H1 (cell line): ENCODE measurements around the gene TMEM220. TPM values are rescaled to one million over a fixed set of nuclear protein-coding genes. Genes with fewer than 3 reads are reported as not detected.

Source experiments
- CTCF ChIA-PET: fragments of 300-600 bp; sonication (Branson Sonifier 250); formaldehyde crosslinking; loops from one replicate; lab custom pipeline; 2021; ENCODE audit not compliant: partially characterized antibody; lab: Charles Lee
- POLR2A ChIA-PET: fragments of 300-600 bp; sonication (Branson Sonifier 250); formaldehyde crosslinking; loops from one replicate; lab custom pipeline; 2021; ENCODE audit warnings: inconsistent platforms; ENCODE audit not compliant: partially characterized antibody; lab: Charles Lee
- DNase-seq, 2 experiments: peaks; one replicate each; pipeline versions ENCODE4 v3.0.0 to v3.0.0-alpha.2; 2010 to 2022; ENCODE audit warnings: low spot score in 2 of 2, low read depth in 1 of 2, mixed read lengths in 1 of 2
- FAIRE-seq: peaks from 2 replicates; lab custom pipeline; 2011; peaks lifted over from hg19 to GRCh38; lab: Jason Lieb, UNC
- H2AFZ ChIP-seq: 2 replicates; pipeline ENCODE4 v1.8.1; 2012; ENCODE audit warnings: low read length, inconsistent platforms
- H2AK5ac ChIP-seq: 2 replicates; pipeline ENCODE4 v1.6.1; 2013; ENCODE audit warnings: low read depth, low read length
- H2BK120ac ChIP-seq: replicated peaks from 2 replicates; pipeline ENCODE3; 2013; ENCODE audit warnings: low read depth, low read length, inconsistent platforms
- H2BK12ac ChIP-seq: 2 replicates; pipeline ENCODE4 v1.6.1; 2013; ENCODE audit warnings: low read depth, low read length
- H2BK15ac ChIP-seq: 2 replicates; pipeline ENCODE4 v1.6.1; 2013; ENCODE audit warnings: low read length
- H2BK20ac ChIP-seq: 2 replicates; pipeline ENCODE4 v1.6.1; 2013; ENCODE audit warnings: low read length
- H2BK5ac ChIP-seq: 2 replicates; pipeline ENCODE4 v1.6.1; 2013; ENCODE audit warnings: low read depth, low read length
- H3K14ac ChIP-seq: 2 replicates; pipeline ENCODE4 v1.6.1; 2013; ENCODE audit warnings: inconsistent platforms; ENCODE audit not compliant: insufficient read length
- H3K18ac ChIP-seq: 2 replicates; pipeline ENCODE4 v1.6.1; 2013; ENCODE audit warnings: low read length; ENCODE audit errors: extremely low read depth
- H3K23ac ChIP-seq: 2 replicates; pipeline ENCODE4 v1.6.1; 2013; ENCODE audit warnings: inconsistent platforms; ENCODE audit not compliant: insufficient read length
- H3K23me2 ChIP-seq: 2 replicates; pipeline ENCODE4 v1.6.1; 2013; ENCODE audit warnings: low read depth, low read length
- H3K27ac ChIP-seq: 2 replicates; pipeline ENCODE4 v1.6.1; 2011; ENCODE audit warnings: low read depth, low read length, inconsistent platforms
- H3K27me3 ChIP-seq, 4 experiments: replicated peaks in 1 of 4; 1 replicate in 1 of 4; 2 replicates in 3 of 4; pipeline versions ENCODE4 v1.6.1 to v1.8.1; 2011 to 2013; ENCODE audit warnings: low read length in 3 of 4, mild to moderate bottlenecking in 3 of 4, inconsistent platforms in 2 of 4, mixed read lengths in 2 of 4, moderate library complexity in 1 of 4; ENCODE audit not compliant: control insufficient read depth in 3 of 4, insufficient read depth in 3 of 4; ENCODE audit errors: extremely low read depth in 1 of 4
- H3K36me3 ChIP-seq, 4 experiments: 2 replicates each; pipeline versions ENCODE4 v1.6.1 to v1.8.1; 2011 to 2013; ENCODE audit warnings: mild to moderate bottlenecking in 4 of 4, low read length in 3 of 4, moderate library complexity in 2 of 4, control low read depth in 1 of 4, inconsistent platforms in 1 of 4; ENCODE audit not compliant: insufficient read depth in 4 of 4, control insufficient read depth in 2 of 4
- H3K4ac ChIP-seq: replicated peaks from 2 replicates; pipeline ENCODE3; 2013; ENCODE audit warnings: low read length, low read depth, mixed read lengths, inconsistent platforms; ENCODE audit not compliant: insufficient read length
- H3K4me1 ChIP-seq, 4 experiments: replicated peaks in 1 of 4; 1 replicate in 1 of 4; 2 replicates in 3 of 4; pipeline versions ENCODE4 v1.6.1 to v1.8.1; 2011 to 2013; ENCODE audit warnings: low read length in 3 of 4, inconsistent platforms in 2 of 4, mixed read lengths in 1 of 4; ENCODE audit not compliant: insufficient read depth in 4 of 4, control insufficient read depth in 3 of 4
- H3K4me2 ChIP-seq, 2 experiments: 2 replicates each; pipeline versions ENCODE4 v1.6.1 to v1.8.1; 2011 to 2013; ENCODE audit warnings: low read depth in 2 of 2, low read length in 2 of 2, control low read depth in 1 of 2, inconsistent platforms in 1 of 2, mild to moderate bottlenecking in 1 of 2; ENCODE audit not compliant: insufficient read depth in 1 of 2
- H3K4me3 ChIP-seq, 4 experiments: fragments of 200-600, 300-600 bp in 1 of 4; sonication (generic), shearing (Covaris generic), sonication (Bioruptor Twin) in 1 of 4; 2 replicates each; pipeline versions ENCODE4 v1.5.1 to v1.8.1; 2011 to 2016; ENCODE audit warnings: low read length in 4 of 4, low read depth in 3 of 4, control low read depth in 2 of 4, inconsistent platforms in 2 of 4, mild to moderate bottlenecking in 2 of 4, mixed read lengths in 1 of 4, moderate library complexity in 1 of 4; ENCODE audit not compliant: insufficient read depth in 2 of 4; ENCODE audit errors: extremely low read depth in 1 of 4
- H3K56ac ChIP-seq: replicated peaks from 2 replicates; pipeline ENCODE3; 2013; ENCODE audit warnings: low read depth, mild to moderate bottlenecking, mixed read lengths, low read length, inconsistent platforms; ENCODE audit not compliant: insufficient read length
- H3K79me1 ChIP-seq: 2 replicates; pipeline ENCODE4 v1.6.1; 2013; ENCODE audit warnings: low read depth, low read length, control low read depth
- H3K79me2 ChIP-seq, 2 experiments: 2 replicates each; pipeline versions ENCODE4 v1.6.1 to v1.8.1; 2012 to 2013; ENCODE audit warnings: low read length in 2 of 2, mild to moderate bottlenecking in 2 of 2, inconsistent platforms in 1 of 2; ENCODE audit not compliant: insufficient read depth in 2 of 2, control insufficient read depth in 1 of 2
- H3K9ac ChIP-seq, 4 experiments: replicated peaks in 1 of 4; 1 replicate in 1 of 4; 2 replicates in 3 of 4; pipeline versions ENCODE4 v1.6.1 to v1.8.1; 2011 to 2013; ENCODE audit warnings: low read depth in 3 of 4, low read length in 3 of 4, control low read depth in 2 of 4, mild to moderate bottlenecking in 2 of 4, moderate library complexity in 2 of 4, inconsistent platforms in 1 of 4; ENCODE audit errors: extremely low read depth in 1 of 4
- H3K9me3 ChIP-seq, 2 experiments: 2 replicates each; pipeline versions ENCODE4 v1.6.1 to v1.8.1; 2012 to 2013; ENCODE audit warnings: mild to moderate bottlenecking in 2 of 2, moderate library complexity in 2 of 2, control low read depth in 1 of 2, inconsistent platforms in 1 of 2, low read depth in 1 of 2, low read length in 1 of 2, mixed read lengths in 1 of 2; ENCODE audit not compliant: insufficient read depth in 2 of 2
- H4K20me1 ChIP-seq, 2 experiments: replicated peaks in 1 of 2; 2 replicates each; pipeline versions ENCODE3 to v1.8.1; 2011 to 2013; ENCODE audit warnings: inconsistent platforms in 2 of 2, low read length in 2 of 2, mild to moderate bottlenecking in 1 of 2; ENCODE audit not compliant: insufficient read depth in 2 of 2, control insufficient read depth in 1 of 2
- H4K5ac ChIP-seq: 2 replicates; pipeline ENCODE4 v1.6.1; 2013; ENCODE audit warnings: low read length, low read depth, mixed read lengths, inconsistent platforms; ENCODE audit not compliant: insufficient read length
- H4K8ac ChIP-seq: 2 replicates; pipeline ENCODE4 v1.8.0; 2013; ENCODE audit warnings: mild to moderate bottlenecking, moderate library complexity, low read length, inconsistent platforms; ENCODE audit not compliant: insufficient read depth; ENCODE audit errors: extremely low read depth
- H4K91ac ChIP-seq: replicated peaks from 2 replicates; pipeline ENCODE3; 2013; ENCODE audit warnings: low read length, mixed read lengths, inconsistent platforms; ENCODE audit not compliant: insufficient read length
- KDM4A ChIP-seq: IDR thresholded peaks from one replicate; pipeline ENCODE4 v1.7.1; 2012; ENCODE audit warnings: low read depth, mild to moderate bottlenecking, moderate library complexity, low read length, inconsistent platforms; ENCODE audit not compliant: severe bottlenecking
- POLR2A ChIP-seq, 2 experiments: IDR thresholded peaks; 1 replicate in 1 of 2; 2 replicates in 1 of 2; pipeline ENCODE4 v1.6.1; 2011; ENCODE audit warnings: low read depth in 2 of 2, low read length in 2 of 2, mild to moderate bottlenecking in 2 of 2; ENCODE audit errors: control extremely low read depth in 1 of 2
- WGBS, 2 experiments: shearing (Covaris generic) in 1 of 2; methylation state at CpG; one replicate each; pipeline versions ENCODE4 v1.1.6 to v1.1.7; 2013 to 2015; ENCODE audit warnings: low lambda C conversion rate in 2 of 2, mixed read lengths in 2 of 2, inconsistent platforms in 1 of 2, low coverage in 1 of 2, missing lambda C conversion rate in 1 of 2; ENCODE audit not compliant: insufficient replicate concordance in 2 of 2, insufficient coverage in 1 of 2, insufficient read length in 1 of 2; ENCODE audit errors: extremely low coverage in 1 of 2, missing lambda C conversion rate in 1 of 2; 5-methylcytosine and 5-hydroxymethylcytosine counted together
- polyA plus RNA-seq, 7 experiments: library from polyadenylated mRNA; depleted of rRNA in 3 of 7; stranded (reverse) in 5 of 7; unstranded in 2 of 7; fragments of >200 nt in 5 of 7; fragments of 200-250 nt in 2 of 7; gene quantifications; 1 replicate in 5 of 7; 2 replicates in 1 of 7; 4 replicates in 1 of 7; pipeline versions ENCODE4 v1.2.1 to v1.2.3, GENCODE V29; 2011 to 2013; ENCODE audit warnings: missing spikeins in 2 of 7, mixed read lengths in 2 of 7
- total RNA-seq: library from RNA; stranded (reverse); fragmentation: NEBNext Ultra II Directional; extraction: Animal tissue kit (Norgen Biotek cat#: 25700); gene quantifications from 2 replicates; pipeline ENCODE4 v1.2.1, GENCODE V29; 2021

TMEM220 gene
- total and polyA plus RNA-seq, 2 of the 8 experiments (the other 6 are each of a cell fraction or from before 2014, with no cell fraction given), result 3.8 to 4.1 TPM

GRCh38 chr17:10698096-10698818, 31.6 kb downstream of the TMEM220 start:
- no peak for FAIRE-seq
- CTCF ChIA-PET, result no interaction called here

More at GRCh38 chr17:10698096-10698818, 31.6 kb downstream of the TMEM220 start:
- no peak overlapping the region for H3K14ac ChIP-seq
- peak overlapping the region; percentile 72 for H4K5ac ChIP-seq
- no peak overlapping the region for H2BK5ac ChIP-seq
- no peaks in the 10 kb centered on the region for H3K79me1 ChIP-seq
- H2AK5ac ChIP-seq, result no peak overlapping the region
- H3K79me2 ChIP-seq, result peaks cover 8 to 49% of the 10 kb centered on the region in 2 experiments
- no peak overlapping the region for H4K8ac ChIP-seq
- peak overlapping the region; percentile 79 to 91 for H3K4me2 ChIP-seq
- no peak overlapping the region for H2BK20ac ChIP-seq
- WGBS, 2 experiments, result 33% methylated on average over 18 of the region's 18 CpGs; no CpG with 5 or more reads in 1 of the 2 experiments
- H3K27ac ChIP-seq, result peak overlapping the region; percentile 85
- peak overlapping the region in 3 of 4 experiments; percentile 49 to 79 (median 76); a peak in 5 of 7 replicates for H3K9ac ChIP-seq
- no peak overlapping the region for H2BK120ac ChIP-seq
- POLR2A ChIA-PET, result no interaction called here
- TF ChIP-seq POLR2A (IDR thresholded peaks at IDR 0.05; ENCODE audit: control extremely low read depth in 1 of 2, low read depth in 2 of 2, low read length in 2 of 2), result peak in 1 of 2 experiments; percentile 29; a peak in 1 of 3 replicates
- TF ChIP-seq KDM4A, result no peak
- H3K4me1 ChIP-seq, result no peaks in the 10 kb centered on the region
- no peak overlapping the region for H2BK15ac ChIP-seq
- H3K23ac ChIP-seq, result no peak overlapping the region
- H3K9me3 ChIP-seq, result no peaks in the 10 kb centered on the region
- no peak overlapping the region for H3K4ac ChIP-seq
- 0 out of 2 replicates have a peak overlapping the region, but pooled peaks have one; percentile 51 for H2AFZ ChIP-seq
- no peaks in the 10 kb centered on the region for H3K27me3 ChIP-seq
- H4K20me1 ChIP-seq, result peaks cover 0 to 5% of the 10 kb centered on the region in 2 experiments
- H3K23me2 ChIP-seq, result peaks cover 3% of the 10 kb centered on the region; the same call in 1 of the 2 replicates
- DNase-seq, result no peak
- no peak overlapping the region for H4K91ac ChIP-seq
- peak overlapping the region; percentile 76 to 97 (median 84) for H3K4me3 ChIP-seq
- H2BK12ac ChIP-seq, result no peak overlapping the region
- no peak overlapping the region for H3K56ac ChIP-seq
- H3K36me3 ChIP-seq, result peaks cover 0 to 26% (median 11%) of the 10 kb centered on the region in 4 experiments; a peak in 5 of 8 replicates
- no peak overlapping the region; the same call in 1 of the 2 replicates for H3K18ac ChIP-seq
